Peyer's patch (tissue), 4 donors: ENCODE measurements around the gene CFD. TPM values are rescaled to one million over a fixed set of nuclear protein-coding genes. Genes with fewer than 3 reads are reported as not detected.
"Not testable (repeated sequence)": the region's sequence is repeated elsewhere in the genome, so short reads cannot be mapped to it uniquely, and the experiment has no call there.

ENCODE experiments used
- DNase-seq, 3 donors: peaks; one replicate each; pipeline ENCODE4 v3.0.0-alpha.2; 2017 to 2019
- H3K27ac ChIP-seq, 4 donors: fragments of 200-600 bp; sonication (generic); one replicate each; pipeline ENCODE4 v1.5.1; 2016 to 2019
- H3K27me3 ChIP-seq, 2 donors: fragments of 200-600 bp; sonication (generic); one replicate each; pipeline ENCODE4 v1.5.1; 2019
- H3K36me3 ChIP-seq, 3 donors: fragments of 200-600 bp; sonication (generic); one replicate each; pipeline ENCODE4 v1.5.1; 2016 to 2019
- H3K4me1 ChIP-seq, 4 donors: fragments of 200-600 bp; sonication (generic); one replicate each; pipeline ENCODE4 v1.5.1; 2016 to 2019
- H3K4me3 ChIP-seq, 4 donors: fragments of 200-600 bp; sonication (generic); 1 replicate in 3 of 4; 2 replicates in 1 of 4; pipeline ENCODE4 v1.5.1; 2016 to 2019; ENCODE audit warnings: mild to moderate bottlenecking in 1 of 4
- H3K9me3 ChIP-seq, 4 donors: fragments of 200-600 bp; sonication (generic); one replicate each; pipeline ENCODE4 v1.5.1; 2016 to 2019; ENCODE audit warnings: mild to moderate bottlenecking in 1 of 4
- POLR2A ChIP-seq, 2 donors: fragments of 450-650 bp; IDR thresholded peaks; one replicate each; pipeline ENCODE4 v1.5.1; 2017; ENCODE audit warnings: antibody characterized with exemption in 2 of 2, mild to moderate bottlenecking in 2 of 2, moderate library complexity in 2 of 2
- total RNA-seq, 4 donors: library from RNA; depleted of rRNA; stranded (reverse); fragments of >200 nt; gene quantifications; one replicate each; pipeline ENCODE4 v1.1.0, GENCODE V29; 2016
- TF ChIP-seq, protein P1 (sequence below), 6 experiments: fragments of 450-650 bp in 4 of 6; fragments of 200-600 bp in 2 of 6; sonication (generic) in 1 of 6; IDR thresholded peaks; one replicate each; pipeline ENCODE4 v1.5.1; 2017 to 2019; ENCODE audit warnings: antibody characterized with exemption in 6 of 6, mild to moderate bottlenecking in 3 of 6, moderate library complexity in 1 of 6

Gene CFD
- total RNA-seq, 4 donors from 2014 or later: 140 to 403 (median 303) TPM

DNA sequence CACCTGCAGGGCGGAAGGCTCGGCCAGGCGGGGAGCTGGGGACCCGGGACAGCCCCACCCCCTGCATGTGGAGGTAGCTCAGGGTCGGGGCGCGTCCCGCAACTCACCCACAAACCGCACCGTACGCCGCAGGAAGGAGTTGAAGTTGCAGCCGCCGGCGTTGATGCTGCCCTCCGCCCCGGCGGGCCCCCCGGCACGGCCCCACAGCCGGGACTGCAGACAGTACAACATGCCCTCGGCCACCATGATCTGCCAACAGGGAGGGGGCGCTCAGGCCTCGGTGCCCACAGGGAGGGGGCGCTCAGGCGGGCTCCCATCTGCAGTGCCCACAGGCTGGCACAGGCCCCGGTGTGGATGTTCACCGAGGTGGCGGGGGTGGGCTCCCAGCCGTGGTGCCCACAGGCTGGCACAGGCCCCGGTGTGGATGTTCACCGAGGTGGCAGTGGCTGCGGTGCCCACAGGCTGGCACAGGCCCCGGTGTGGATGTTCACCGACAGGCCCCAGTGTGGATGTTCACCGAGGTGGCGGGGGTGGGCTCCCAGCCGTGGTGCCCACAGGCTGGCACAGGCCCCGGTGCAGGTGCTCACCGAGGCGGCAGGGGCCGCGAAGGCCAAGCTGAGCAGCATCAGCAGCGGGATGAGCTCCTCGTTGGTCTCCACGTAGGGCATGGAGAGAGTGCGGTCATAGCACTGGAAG is 44.2 kb upstream of the CFD start:
- Histone ChIP-seq H3K4me1 (no peaks in the 10 kb centered on the region), H3K27me3 (no peaks in the 10 kb centered on the region), H3K27ac (no peak overlapping the region), H3K9me3 (no peaks in the 10 kb centered on the region), H3K36me3 (peaks cover 0 to 33% (median 0%) of the 10 kb centered on the region in 3 donors), H3K4me3 (no peak overlapping the region)
- TF ChIP-seq POLR2A (IDR thresholded peaks at IDR 0.05): no peak
- DNase-seq: no peak

DNA sequence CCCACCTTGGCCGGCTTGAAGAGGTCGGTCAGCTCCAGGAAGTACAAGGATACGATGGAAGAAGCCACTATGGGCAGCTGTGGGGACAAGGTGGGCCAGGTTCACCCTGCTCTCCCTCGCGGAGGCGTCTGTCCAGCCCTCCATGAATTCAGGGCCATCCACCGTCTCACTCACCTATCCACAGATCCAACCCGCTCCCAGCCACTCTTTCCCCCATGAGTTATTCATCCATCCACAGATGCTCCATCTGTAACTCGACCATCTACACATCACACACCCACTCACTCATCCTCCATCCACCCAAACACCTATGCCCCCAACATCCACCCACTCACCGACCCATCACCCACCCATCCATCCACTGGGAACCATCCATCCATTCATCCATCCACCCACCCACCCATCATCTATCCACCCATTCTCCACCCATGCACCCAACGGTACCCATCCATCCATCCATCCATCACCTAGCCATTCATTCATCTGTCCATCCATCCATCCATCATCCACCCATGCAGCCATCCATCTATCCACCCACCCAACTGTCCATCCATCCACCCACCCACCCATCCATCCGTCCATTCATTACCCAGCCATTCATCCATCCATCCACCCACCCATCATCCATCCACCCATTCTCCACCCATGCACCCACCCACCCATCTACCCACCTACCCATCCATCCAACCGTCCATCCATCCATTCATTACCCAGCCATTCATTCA is 43.5 kb upstream of the CFD start:
- Histone ChIP-seq H3K27me3 (no peaks in the 10 kb centered on the region), H3K9me3 (no peaks in the 10 kb centered on the region), H3K4me3 (no peak overlapping the region), H3K4me1 (no peaks in the 10 kb centered on the region), H3K36me3 (peaks cover 0 to 26% (median 0%) of the 10 kb centered on the region in 3 donors), H3K27ac (no peak overlapping the region)
- DNase-seq: no peak
- TF ChIP-seq, protein P1, sequence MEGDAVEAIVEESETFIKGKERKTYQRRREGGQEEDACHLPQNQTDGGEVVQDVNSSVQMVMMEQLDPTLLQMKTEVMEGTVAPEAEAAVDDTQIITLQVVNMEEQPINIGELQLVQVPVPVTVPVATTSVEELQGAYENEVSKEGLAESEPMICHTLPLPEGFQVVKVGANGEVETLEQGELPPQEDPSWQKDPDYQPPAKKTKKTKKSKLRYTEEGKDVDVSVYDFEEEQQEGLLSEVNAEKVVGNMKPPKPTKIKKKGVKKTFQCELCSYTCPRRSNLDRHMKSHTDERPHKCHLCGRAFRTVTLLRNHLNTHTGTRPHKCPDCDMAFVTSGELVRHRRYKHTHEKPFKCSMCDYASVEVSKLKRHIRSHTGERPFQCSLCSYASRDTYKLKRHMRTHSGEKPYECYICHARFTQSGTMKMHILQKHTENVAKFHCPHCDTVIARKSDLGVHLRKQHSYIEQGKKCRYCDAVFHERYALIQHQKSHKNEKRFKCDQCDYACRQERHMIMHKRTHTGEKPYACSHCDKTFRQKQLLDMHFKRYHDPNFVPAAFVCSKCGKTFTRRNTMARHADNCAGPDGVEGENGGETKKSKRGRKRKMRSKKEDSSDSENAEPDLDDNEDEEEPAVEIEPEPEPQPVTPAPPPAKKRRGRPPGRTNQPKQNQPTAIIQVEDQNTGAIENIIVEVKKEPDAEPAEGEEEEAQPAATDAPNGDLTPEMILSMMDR (IDR thresholded peaks at IDR 0.05): no peak
- TF ChIP-seq POLR2A (IDR thresholded peaks at IDR 0.05): no peak

DNA sequence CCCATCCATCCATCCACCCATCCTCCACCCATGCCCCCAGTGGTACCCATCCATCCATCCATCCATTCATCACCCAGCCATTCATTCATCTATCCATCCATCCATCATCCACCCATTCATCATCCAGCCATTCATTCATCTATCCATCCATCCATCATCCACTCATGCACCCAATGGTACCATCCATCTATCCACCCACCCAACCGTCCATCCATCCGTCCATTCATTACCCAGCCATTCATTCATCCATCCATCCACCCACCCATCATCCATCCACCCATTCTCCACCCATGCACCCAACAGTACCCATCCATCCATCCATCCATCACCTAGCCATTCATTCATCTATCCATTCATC is 43.0 kb upstream of the CFD start:
- DNase-seq: no peak
- no peaks in the 10 kb centered on the region for H3K9me3 ChIP-seq
- no peak overlapping the region for H3K27ac ChIP-seq
- TF ChIP-seq, protein P1 (IDR thresholded peaks at IDR 0.05): no peak
- peaks cover 0 to 3% of the 10 kb centered on the region in 2 donors for H3K27me3 ChIP-seq
- H3K4me3 ChIP-seq: no peak overlapping the region
- H3K4me1 ChIP-seq: peaks cover 0 to 3% (median 3%) of the 10 kb centered on the region in 4 donors
- peaks cover 0 to 20% (median 0%) of the 10 kb centered on the region in 3 donors for H3K36me3 ChIP-seq

DNA sequence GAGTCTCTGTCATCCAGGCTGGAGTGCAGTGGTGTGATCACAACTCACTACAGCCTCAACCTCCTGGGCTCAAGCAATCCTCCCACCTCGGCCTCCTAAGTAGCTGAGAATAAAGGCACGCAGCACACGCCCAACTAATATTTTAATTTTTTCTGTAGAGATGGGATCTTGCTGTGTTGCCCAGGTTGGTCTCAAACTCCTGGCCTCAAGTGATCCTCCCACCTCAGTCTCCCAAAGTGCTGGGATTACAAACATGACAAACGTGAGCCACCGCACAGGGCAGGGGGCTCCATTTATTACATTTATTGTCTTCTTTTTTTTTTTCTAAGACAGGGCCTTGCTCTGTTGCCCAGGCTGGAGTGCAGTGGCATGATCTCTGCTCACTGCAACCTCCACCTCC is 39.3 kb upstream of the CFD start:
- not testable (repeated sequence) for DNase-seq, H3K4me3 ChIP-seq, H3K27ac ChIP-seq, H3K9me3 ChIP-seq, H3K36me3 ChIP-seq
- Histone ChIP-seq H3K27me3 (peaks cover 0 to 24% of the 10 kb centered on the region in 2 donors), H3K4me1 (peaks cover 0 to 15% (median 11%) of the 10 kb centered on the region in 4 donors)

DNA sequence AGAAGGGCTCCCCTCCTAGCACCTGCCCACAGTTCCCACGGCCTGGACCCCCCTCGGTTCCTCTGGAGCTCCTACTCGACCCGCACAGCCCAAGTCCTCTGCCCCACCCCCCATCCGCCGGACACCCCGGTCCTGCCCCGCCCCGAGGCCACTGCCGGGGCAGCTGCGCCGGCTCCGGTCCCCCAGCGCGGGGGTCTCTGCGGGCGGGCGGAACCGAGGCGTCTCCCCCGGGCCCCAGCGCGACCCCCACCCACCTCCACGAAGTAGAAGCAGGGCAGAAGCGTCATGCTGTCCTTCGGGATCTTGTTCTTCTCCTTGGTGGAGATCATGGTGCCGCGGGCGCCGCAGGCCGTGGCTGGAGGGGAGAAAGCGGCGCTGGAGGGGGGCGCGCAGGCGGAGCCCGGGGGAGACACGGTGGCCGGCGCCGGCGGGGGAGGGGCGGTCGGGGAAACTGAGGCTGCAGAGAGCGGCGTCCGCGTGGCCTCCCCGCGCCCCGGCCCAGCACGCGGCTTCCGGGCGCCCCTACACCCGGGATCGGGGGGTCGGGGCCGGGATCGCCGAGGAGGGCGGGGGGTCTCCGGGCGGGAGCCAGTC is 38.1 kb upstream of the CFD start:
- DNase-seq: no peak
- H3K4me1 ChIP-seq: peaks cover 0 to 15% (median 11%) of the 10 kb centered on the region in 4 donors
- peaks cover 0 to 24% of the 10 kb centered on the region in 2 donors for H3K27me3 ChIP-seq
- H3K27ac ChIP-seq: no peak overlapping the region
- H3K4me3 ChIP-seq: peak overlapping the region in 3 of 4 donors; percentile 22 to 43 (median 36)
- TF ChIP-seq, protein P1 (IDR thresholded peaks at IDR 0.05): no peak
- TF ChIP-seq POLR2A (IDR thresholded peaks at IDR 0.05): no peak
- H3K36me3 ChIP-seq: no peaks in the 10 kb centered on the region
- H3K9me3 ChIP-seq: no peaks in the 10 kb centered on the region

DNA sequence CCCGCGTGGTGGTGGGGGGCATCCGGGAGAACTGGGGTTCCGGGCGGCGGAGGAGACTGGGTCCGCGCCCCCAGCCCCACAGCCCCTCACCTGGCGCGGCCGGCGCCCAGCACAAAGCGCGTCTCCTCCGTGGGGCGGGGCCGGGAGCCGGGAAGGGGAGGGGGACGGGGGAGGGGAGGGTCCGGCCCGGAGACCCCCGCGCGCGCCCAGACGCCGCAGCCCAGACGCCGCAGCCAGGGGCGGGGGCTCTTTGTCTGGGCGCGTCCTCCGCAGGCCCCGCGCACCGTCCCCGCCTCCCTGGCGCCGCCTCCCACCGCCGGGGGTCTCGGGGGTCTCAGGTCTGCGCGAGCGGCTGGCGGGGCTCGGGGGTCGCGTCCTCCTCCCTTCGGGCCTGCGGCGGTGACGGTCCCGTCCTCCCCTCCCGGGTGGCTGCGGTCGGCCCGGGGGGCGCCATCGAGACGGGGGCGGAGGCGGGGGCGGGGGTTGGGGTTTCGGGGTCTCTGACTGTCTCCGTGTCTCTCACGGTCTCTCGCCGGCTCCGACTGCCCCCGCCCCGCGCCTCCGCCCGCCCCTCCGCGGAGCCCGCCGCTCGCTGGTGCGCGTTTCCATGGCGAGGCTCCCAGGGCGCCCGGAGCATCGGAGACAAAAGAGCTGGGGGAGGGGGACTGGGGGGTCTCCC is 37.5 kb upstream of the CFD start, which contains the start of gene PLPPR3:
PLPPR3 (minus strand) TSS at position 131 of the 679 bp plus-strand sequence. CDS start 396 bp downstream, outside the sequence.
- DNase-seq: no peak
- H3K9me3 ChIP-seq: no peaks in the 10 kb centered on the region
- H3K4me3 ChIP-seq: peak within 1 kb of the TSS in 3 of 4 donors; percentile 22 to 43 (median 36)
- TF ChIP-seq, protein P1 (IDR thresholded peaks at IDR 0.05): no peak
- TF ChIP-seq POLR2A (IDR thresholded peaks at IDR 0.05): no peak
- no peaks in the 10 kb centered on the region for H3K36me3 ChIP-seq
- H3K4me1 ChIP-seq: peaks cover 0 to 15% (median 11%) of the 10 kb centered on the region in 4 donors
- peaks cover 0 to 24% of the 10 kb centered on the region in 2 donors for H3K27me3 ChIP-seq
- H3K27ac ChIP-seq: no peak within 1 kb of the TSS
